ENCODE results near the gene L1CAM.

Gene L1CAM, protein sequence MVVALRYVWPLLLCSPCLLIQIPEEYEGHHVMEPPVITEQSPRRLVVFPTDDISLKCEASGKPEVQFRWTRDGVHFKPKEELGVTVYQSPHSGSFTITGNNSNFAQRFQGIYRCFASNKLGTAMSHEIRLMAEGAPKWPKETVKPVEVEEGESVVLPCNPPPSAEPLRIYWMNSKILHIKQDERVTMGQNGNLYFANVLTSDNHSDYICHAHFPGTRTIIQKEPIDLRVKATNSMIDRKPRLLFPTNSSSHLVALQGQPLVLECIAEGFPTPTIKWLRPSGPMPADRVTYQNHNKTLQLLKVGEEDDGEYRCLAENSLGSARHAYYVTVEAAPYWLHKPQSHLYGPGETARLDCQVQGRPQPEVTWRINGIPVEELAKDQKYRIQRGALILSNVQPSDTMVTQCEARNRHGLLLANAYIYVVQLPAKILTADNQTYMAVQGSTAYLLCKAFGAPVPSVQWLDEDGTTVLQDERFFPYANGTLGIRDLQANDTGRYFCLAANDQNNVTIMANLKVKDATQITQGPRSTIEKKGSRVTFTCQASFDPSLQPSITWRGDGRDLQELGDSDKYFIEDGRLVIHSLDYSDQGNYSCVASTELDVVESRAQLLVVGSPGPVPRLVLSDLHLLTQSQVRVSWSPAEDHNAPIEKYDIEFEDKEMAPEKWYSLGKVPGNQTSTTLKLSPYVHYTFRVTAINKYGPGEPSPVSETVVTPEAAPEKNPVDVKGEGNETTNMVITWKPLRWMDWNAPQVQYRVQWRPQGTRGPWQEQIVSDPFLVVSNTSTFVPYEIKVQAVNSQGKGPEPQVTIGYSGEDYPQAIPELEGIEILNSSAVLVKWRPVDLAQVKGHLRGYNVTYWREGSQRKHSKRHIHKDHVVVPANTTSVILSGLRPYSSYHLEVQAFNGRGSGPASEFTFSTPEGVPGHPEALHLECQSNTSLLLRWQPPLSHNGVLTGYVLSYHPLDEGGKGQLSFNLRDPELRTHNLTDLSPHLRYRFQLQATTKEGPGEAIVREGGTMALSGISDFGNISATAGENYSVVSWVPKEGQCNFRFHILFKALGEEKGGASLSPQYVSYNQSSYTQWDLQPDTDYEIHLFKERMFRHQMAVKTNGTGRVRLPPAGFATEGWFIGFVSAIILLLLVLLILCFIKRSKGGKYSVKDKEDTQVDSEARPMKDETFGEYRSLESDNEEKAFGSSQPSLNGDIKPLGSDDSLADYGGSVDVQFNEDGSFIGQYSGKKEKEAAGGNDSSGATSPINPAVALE

DNA sequence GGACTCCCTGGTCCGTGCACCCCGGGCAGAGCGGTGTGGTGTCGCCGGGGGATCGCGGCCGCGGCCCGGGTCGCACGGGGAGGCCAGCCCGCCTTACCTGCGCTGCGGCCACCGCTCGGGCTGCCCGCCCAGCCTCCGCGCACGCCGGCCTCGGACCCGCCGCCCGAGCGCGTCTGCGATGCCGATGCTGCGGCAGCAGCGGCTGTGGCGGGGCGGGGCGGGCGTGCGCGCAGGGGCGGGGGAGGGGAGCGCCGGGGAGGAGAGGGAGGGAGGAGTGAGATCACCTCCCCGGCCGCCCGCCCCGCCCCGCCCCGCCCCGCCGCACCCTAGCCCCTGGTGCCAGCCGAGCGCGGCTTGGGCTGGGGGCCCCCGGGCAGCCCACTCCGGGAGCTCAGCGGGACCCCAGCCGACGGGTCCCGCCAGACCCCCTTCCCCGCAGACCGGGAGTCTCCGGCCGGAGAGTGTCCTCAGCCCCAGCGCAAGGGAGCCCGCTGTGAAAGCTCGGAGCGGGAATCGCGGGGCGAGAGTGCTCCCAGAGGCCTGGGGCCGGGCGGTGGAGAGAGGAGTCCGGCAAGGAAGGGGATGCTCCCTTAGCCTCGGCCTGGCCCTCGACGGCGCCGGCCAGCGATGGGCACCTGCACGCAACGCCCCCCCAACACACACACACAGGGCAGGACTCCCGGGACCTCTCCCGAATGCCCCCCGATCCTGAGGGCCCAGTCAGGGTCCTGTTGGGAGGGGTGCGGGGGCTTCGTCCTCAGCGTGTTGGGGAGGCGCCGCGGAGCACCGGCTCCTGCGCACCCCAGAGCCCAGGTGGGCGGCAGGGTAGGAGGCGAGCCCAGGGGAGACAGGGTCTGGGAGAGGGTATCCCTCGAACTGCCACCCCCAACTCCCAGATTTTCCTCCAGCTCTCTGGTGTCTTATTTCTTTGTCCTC lies at the start of gene L1CAM:
L1CAM (minus strand) TSS at position 206 of the 936 bp plus-strand sequence. CDS start 10,337 bp downstream, outside the sequence.
- H3K4me3 Mint-ChIP-seq = no peak within 1 kb of the TSS
- no peaks in the 10 kb centered on the region for H3K9me3 Mint-ChIP-seq (ENCODE audit: low read depth)
- no peak within 1 kb of the TSS for H3K27ac Mint-ChIP-seq
- no peaks in the 10 kb centered on the region for H3K36me3 Mint-ChIP-seq
- peaks cover 1% of the 10 kb centered on the region for H3K27me3 Mint-ChIP-seq
- no peaks in the 10 kb centered on the region for H3K4me1 Mint-ChIP-seq (ENCODE audit: low read depth)

DNA sequence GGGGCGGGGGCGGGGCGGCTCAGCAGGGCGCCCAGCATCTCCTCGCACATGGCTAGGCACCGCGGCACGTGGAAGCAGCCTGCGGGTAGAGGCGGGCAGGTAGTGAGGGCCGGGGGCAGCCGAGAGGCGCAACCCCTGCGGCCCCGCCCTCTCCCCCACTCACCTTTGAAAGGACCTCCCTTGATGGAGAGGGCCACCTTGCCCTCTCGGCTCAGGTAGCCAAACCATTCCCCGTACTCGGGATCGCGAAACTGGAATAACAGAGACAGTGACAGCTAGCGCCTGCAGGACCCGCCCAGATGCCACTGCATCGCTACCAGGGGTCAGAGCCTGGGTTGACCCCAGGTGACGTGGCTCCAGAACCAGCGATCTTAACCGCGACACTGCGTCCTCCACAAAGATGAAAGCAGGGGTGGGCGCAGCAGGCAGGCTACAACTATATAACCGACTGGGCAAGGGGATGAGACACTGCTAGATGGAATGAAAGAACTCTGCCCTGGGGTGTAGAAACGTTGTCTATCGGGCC lies 49.4 kb upstream of the L1CAM start:
- no peaks in the 10 kb centered on the region for H3K36me3 Mint-ChIP-seq
- peaks cover 28% of the 10 kb centered on the region for H3K4me1 Mint-ChIP-seq (ENCODE audit: low read depth)
- H3K27me3 Mint-ChIP-seq = no peaks in the 10 kb centered on the region
- peak overlapping the region; percentile 68 for H3K27ac Mint-ChIP-seq
- H3K9me3 Mint-ChIP-seq (ENCODE audit: low read depth) = no peaks in the 10 kb centered on the region
- H3K4me3 Mint-ChIP-seq = peak overlapping the region; percentile 75

DNA sequence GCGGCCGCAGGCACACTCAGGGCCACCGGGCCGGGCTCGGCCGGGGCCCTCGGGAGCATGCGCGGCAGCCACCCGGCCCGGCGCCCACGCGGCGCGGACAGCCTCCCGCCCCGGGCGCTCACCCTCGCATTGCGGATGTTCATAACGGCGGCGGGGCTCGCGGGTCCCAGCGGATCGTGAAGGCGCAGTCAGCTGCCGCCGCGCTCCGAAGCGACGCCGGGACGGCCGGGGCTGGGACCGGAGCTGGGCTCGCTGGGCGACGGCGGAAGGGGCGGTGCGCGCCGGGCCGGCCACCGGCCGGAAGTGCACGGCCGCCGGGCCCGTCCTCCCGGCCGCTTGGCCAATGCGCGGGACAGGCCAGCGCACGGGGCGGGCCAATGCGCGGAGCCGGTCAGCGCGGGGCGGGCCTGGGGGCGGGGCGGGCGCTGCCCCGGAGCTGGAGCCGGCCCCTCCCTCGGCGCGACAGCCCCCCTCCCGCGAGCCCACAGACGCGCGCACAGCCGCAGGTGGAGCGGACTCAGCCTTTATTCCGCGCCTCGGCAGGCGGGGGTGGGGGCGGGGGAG lies 48.9 kb upstream of the L1CAM start, which contains the start of gene NAA10:
NAA10 (minus strand) TSS at position 276 of the 564 bp plus-strand sequence; CDS start at position 143, 133 bp downstream.
- Mint-ChIP-seq H3K4me1 (ENCODE audit: low read depth) (peaks cover 26% of the 10 kb centered on the region), H3K4me3 (peak within 1 kb of the TSS; percentile 89), H3K27me3 (no peaks in the 10 kb centered on the region), H3K36me3 (no peaks in the 10 kb centered on the region), H3K9me3 (ENCODE audit: low read depth) (no peaks in the 10 kb centered on the region), H3K27ac (peak within 1 kb of the TSS; percentile 68)

DNA sequence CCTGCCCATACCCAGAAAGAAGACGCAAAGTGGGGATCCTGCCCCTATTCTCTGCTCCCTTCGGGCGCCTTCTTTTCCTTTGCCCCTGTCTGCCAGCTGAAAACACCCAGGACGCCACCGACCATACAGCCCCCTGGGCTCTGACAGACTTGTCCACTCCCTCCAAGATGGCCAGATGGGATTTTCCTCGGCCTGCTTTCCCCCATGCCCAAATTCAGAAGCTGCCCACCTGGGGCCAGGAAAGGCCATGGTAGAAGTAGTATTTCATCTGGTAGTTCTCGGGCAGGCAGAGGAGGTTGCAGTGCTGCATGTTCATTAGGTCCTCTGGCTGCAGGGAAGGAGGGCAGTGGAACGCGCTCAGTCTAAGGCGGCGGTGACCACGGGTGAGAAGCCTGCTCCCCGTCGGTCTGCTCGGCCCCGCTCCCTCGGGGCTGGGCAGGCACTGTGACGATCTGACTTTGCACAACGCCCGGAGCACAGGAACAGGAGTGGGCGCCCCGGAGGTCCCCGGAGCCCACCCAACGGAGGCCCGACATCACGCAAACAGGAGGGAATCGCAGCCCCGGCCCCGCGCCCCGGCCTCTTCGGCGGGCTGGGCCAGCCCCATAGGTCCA lies 48.3 kb upstream of the L1CAM start:
- Mint-ChIP-seq H3K27me3 (no peaks in the 10 kb centered on the region), H3K36me3 (no peaks in the 10 kb centered on the region), H3K27ac (peak overlapping the region; percentile 68), H3K9me3 (ENCODE audit: low read depth) (no peaks in the 10 kb centered on the region), H3K4me3 (peak overlapping the region; percentile 89), H3K4me1 (ENCODE audit: low read depth) (peaks cover 28% of the 10 kb centered on the region)

DNA sequence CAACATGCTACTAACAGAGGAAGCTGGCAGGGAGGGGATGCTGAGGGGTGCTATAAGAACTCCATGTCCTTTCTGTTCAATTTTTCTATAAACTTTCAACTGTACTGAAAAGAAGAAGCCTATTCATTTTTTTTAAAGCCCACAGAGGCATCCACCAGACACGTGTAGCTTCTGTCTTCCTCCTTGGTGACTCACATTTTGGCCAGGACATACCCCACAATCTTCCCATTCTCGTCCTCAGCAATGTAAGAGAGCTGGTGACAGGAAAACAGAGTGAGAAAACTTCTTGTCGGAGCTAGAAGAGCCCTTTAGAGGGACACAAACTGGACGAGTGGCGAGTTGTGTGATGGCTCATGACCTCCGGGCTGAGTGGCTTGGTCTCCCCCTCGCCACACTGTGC lies 47.8 kb upstream of the L1CAM start:
- H3K27me3 Mint-ChIP-seq = no peaks in the 10 kb centered on the region
- H3K36me3 Mint-ChIP-seq = no peaks in the 10 kb centered on the region
- H3K4me1 Mint-ChIP-seq (ENCODE audit: low read depth) = peaks cover 31% of the 10 kb centered on the region
- H3K4me3 Mint-ChIP-seq = peak overlapping the region; percentile 89
- no peaks in the 10 kb centered on the region for H3K9me3 Mint-ChIP-seq (ENCODE audit: low read depth)
- peak overlapping the region; percentile 59 for H3K27ac Mint-ChIP-seq

DNA sequence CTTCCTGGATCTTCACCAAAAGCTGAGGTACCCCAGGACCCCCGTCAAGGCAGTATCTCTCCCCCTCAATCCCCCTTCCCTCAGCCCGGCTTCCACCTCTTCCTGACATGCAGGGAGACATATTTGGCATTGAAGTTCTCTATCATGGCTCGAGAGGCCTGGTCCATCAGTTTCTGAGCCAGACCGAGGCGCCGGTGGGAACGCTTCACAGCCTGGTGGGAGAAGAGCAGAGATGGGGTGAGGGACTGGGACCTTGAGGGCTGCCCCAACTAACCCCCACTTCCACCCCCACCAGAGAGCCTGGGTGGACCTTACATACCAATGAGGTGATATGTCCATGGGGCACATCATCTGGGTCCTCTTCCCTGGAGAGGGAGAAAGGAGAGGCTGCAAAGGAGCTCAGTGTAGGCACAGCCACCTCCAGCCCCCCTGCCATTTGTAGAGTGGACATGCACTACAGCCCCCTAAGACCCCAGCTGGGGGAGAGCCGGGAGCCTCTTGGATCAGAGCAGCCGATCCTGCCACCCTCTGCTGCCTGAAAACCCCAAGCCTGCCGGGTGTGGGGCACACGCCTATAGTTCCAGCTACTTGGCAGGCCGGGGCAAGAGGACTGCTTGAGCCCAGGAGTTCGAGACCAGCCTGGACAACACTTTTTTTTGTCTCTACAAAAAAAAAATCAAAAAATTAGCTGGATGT lies 46.4 kb upstream of the L1CAM start:
- Mint-ChIP-seq H3K36me3 (peaks cover 2% of the 10 kb centered on the region), H3K27ac (no peak overlapping the region)

DNA sequence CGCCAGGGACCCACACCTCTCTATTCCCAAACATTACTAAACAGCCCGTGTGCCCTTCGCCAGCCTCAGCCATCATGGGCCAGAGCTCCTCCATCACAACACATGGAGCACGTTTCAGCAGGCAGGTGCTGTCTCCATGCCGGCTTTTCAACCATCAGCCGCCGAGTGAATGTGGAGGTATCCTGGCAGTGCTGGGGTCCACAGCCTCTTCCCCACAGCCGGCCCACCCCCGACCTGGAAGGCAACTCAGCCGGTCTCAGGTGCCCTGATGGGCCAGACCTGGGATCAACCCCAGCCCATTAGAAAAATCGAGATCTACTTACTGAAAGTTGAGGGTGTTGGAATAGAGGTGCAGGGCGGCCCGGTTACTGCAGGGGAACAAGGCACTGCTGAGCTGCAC lies 45.8 kb upstream of the L1CAM start:
- peaks cover 28% of the 10 kb centered on the region for H3K4me1 Mint-ChIP-seq (ENCODE audit: low read depth)

More for the DNA sequence above, 46.4 kb upstream of the L1CAM start:
- Mint-ChIP-seq H3K9me3 (ENCODE audit: low read depth) (no peaks in the 10 kb centered on the region), H3K27me3 (no peaks in the 10 kb centered on the region), H3K4me3 (peak overlapping the region; percentile 73), H3K4me1 (ENCODE audit: low read depth) (peaks cover 27% of the 10 kb centered on the region)

DNA sequence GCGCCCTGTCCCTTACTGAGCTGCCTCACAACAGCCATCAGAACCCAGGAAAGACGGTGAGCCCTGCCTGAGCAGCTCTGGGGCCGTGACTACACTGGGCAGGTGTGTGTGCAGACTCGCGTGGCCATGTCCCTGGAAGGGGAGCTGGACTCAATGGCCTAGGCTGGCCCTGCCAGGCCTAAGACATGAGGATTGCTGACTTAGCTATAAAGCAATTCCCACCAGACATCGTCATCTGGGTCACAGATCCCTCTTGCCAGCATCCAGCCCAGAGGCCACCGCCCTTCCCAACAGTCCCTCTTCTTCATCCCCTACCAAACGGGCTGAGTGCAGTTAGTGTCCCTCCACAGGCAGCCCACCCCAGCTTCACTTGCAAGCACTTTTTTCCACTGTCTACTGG lies 45.2 kb upstream of the L1CAM start:
- H3K4me3 Mint-ChIP-seq = peak overlapping the region; percentile 42
- peaks cover 26% of the 10 kb centered on the region for H3K4me1 Mint-ChIP-seq (ENCODE audit: low read depth)
- H3K27ac Mint-ChIP-seq = peak overlapping the region; percentile 50
- H3K36me3 Mint-ChIP-seq = peaks cover 2% of the 10 kb centered on the region
- no peaks in the 10 kb centered on the region for H3K9me3 Mint-ChIP-seq (ENCODE audit: low read depth)
- H3K27me3 Mint-ChIP-seq = no peaks in the 10 kb centered on the region

More for the DNA sequence above, 45.8 kb upstream of the L1CAM start:
- H3K27ac Mint-ChIP-seq = peak overlapping the region; percentile 50
- peak overlapping the region; percentile 42 for H3K4me3 Mint-ChIP-seq
- H3K36me3 Mint-ChIP-seq = peaks cover 2% of the 10 kb centered on the region
- no peaks in the 10 kb centered on the region for H3K27me3 Mint-ChIP-seq
- no peaks in the 10 kb centered on the region for H3K9me3 Mint-ChIP-seq (ENCODE audit: low read depth)

DNA sequence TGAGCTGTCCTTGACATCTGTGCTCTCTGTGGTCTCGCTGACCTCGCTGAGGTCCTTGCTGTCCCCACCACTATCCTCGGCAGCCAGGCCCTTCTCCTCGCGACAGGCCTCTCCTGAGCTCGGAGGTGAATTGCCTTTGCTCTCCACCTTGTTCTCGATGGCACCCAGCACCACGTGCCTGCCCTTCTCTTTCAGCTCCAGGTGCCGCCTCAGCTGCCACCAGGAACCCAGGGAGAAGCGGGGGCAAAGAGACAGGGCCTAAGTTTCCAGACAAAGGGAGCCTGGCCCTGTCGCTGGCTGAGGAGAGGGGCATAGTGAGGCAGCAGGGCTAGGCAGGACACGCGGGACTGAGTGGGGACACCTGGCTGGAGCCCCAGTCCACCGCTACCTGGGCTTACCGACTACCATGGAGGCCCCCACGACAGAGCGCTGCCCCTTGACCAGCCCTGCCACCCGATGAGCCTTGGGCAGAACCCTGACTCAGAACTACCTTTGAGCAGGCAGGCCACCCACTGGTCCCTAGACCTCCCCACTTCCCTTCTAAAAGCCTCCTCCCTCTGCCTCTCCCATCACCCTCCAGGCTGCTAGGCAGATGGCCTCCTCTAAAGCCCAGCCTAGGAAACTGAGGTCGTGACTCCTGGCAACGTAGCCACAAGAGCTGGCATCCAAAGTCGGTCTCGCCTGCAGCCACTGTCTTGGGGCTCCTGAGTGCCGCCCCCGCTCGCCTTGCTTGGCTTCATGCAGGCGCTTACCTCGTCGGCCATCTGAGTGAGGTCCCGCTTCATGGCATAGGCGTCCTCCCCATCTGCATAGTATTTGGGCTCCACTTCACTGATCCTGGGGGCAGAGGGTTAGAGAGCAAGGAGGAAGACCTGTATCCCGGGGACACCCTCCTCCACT lies 44.3 kb upstream of the L1CAM start:
- H3K4me1 Mint-ChIP-seq (ENCODE audit: low read depth) = peaks cover 21% of the 10 kb centered on the region

DNA sequence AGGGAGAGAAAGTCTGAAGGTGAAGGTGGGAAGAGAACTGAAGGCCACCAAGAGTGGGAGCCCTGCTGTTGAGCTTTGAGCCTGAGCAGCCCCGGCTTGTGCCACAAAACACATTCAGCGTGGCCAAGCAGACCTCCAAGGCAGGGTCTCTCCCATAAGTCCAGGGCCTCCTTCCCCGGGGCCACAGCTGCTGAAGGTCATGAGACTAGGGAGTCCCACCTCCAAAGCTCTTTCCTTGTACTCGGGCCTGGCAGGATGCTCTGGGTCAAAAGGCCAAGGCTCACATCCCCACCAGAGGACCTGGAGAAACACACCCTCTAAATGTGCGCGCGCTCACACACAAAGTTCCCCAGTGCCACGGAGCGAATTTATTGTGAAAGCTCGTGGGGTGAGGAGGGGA lies 43.6 kb upstream of the L1CAM start:
- peaks cover 21% of the 10 kb centered on the region for H3K4me1 Mint-ChIP-seq (ENCODE audit: low read depth)
- H3K9me3 Mint-ChIP-seq (ENCODE audit: low read depth) = no peaks in the 10 kb centered on the region
- peaks cover 2% of the 10 kb centered on the region for H3K36me3 Mint-ChIP-seq
- H3K27me3 Mint-ChIP-seq = no peaks in the 10 kb centered on the region
- H3K4me3 Mint-ChIP-seq = peak overlapping the region; percentile 92
- H3K27ac Mint-ChIP-seq = no peak overlapping the region

More for the DNA sequence above, 44.3 kb upstream of the L1CAM start:
- no peak overlapping the region for H3K27ac Mint-ChIP-seq
- H3K9me3 Mint-ChIP-seq (ENCODE audit: low read depth) = no peaks in the 10 kb centered on the region
- no peaks in the 10 kb centered on the region for H3K27me3 Mint-ChIP-seq
- peak overlapping the region; percentile 20 for H3K4me3 Mint-ChIP-seq
- peaks cover 2% of the 10 kb centered on the region for H3K36me3 Mint-ChIP-seq

DNA sequence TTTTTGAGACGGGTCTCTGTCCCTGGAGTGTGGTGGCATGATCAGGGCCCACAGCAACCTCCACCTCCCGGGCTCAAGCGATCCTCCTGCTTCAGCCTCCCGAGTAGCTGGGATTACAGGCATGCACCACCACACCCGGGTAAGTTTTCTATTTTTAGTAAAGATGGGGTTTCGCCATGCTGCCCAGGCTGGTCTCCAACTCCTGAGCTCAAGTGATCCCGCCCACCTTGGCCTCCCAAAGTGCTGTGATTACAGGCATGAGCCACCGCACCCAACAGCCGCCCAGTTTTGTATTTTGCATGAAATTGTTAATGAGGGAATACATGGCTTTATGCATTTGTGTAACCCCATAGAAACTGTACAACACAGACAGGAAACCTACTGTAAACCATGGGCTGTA lies 42.9 kb upstream of the L1CAM start:
- Mint-ChIP-seq H3K27me3 (no peaks in the 10 kb centered on the region), H3K4me1 (ENCODE audit: low read depth) (peaks cover 22% of the 10 kb centered on the region), H3K9me3 (ENCODE audit: low read depth) (no peaks in the 10 kb centered on the region), H3K27ac (peak overlapping the region; percentile 66), H3K36me3 (peaks cover 2% of the 10 kb centered on the region), H3K4me3 (peak overlapping the region; percentile 92)

Measured in activated naive CD8-positive, alpha-beta T cell (primary cell).